Stimulated activated naive B cell treated with anti-CD40 and anti-IgM and Interleukin-4, amounts not matched to agents 10 μg/mL and 1 μg/mL and 100 μg/mL, for 72 hours (primary cell): Measurements from ENCODE around the gene BSCL2.
"Not testable (repeated sequence)": the region's sequence is repeated elsewhere in the genome, so short reads cannot be mapped to it uniquely, and the experiment has no call there.

ENCODE experiments used
- ATAC-seq, 2 donors: fragments of 150-1000 bp; cut with Tn5 transposase; replicated peaks; 2 replicates each; pipeline ENCODE4 v1.10.0; 2021; ENCODE audit warnings: moderate library complexity in 1 of 2
- DNase-seq: peaks from one replicate; pipeline ENCODE4 v3.0.0; 2021
- H3K27ac Mint-ChIP-seq: one replicate; pipeline ENCODE4 v1.8.0; 2022; ENCODE audit warnings: mild to moderate bottlenecking, mixed read lengths
- H3K27me3 Mint-ChIP-seq, 2 donors: one replicate each; pipeline ENCODE4 v1.8.0; 2022; ENCODE audit warnings: mixed read lengths in 2 of 2
- H3K36me3 Mint-ChIP-seq, 2 donors: one replicate each; pipeline ENCODE4 v1.8.0; 2022; ENCODE audit warnings: mixed read lengths in 2 of 2, mild to moderate bottlenecking in 1 of 2
- H3K4me1 Mint-ChIP-seq, 2 donors: one replicate each; pipeline ENCODE4 v1.8.0; 2022; ENCODE audit warnings: mixed read lengths in 2 of 2, mild to moderate bottlenecking in 1 of 2
- H3K4me3 Mint-ChIP-seq, 2 donors: one replicate each; pipeline ENCODE4 v1.8.0; 2022; ENCODE audit warnings: mild to moderate bottlenecking in 2 of 2, mixed read lengths in 2 of 2, moderate library complexity in 1 of 2
- H3K9me3 Mint-ChIP-seq, 2 donors: one replicate each; pipeline ENCODE4 v1.8.0; 2022; ENCODE audit warnings: mixed read lengths in 2 of 2, mild to moderate bottlenecking in 1 of 2

The BSCL2 gene

GRCh38 chr11:62707277-62707861 lies at the start of gene BSCL2, which contains the start of gene GNG3:
Gene BSCL2 (minus strand): TSS chr11:62707424. CDS start chr11:62707195, 229 bp downstream.
Gene GNG3 (plus strand): TSS chr11:62707676. CDS start chr11:62708296, 620 bp downstream.
- Mint-ChIP-seq H3K36me3 (peaks cover 32 to 43% of the 10 kb centered on the region in 2 donors), H3K27ac (peak within 1 kb of the TSS; percentile 95), H3K4me1 (peaks cover 39 to 63% of the 10 kb centered on the region in 2 donors), H3K9me3 (peaks cover 0 to 1% of the 10 kb centered on the region in 2 donors), H3K4me3 (peak within 1 kb of the TSS; percentile 95 to 99), H3K27me3 (no peaks in the 10 kb centered on the region)
- no peak for ATAC-seq
- no peak for DNase-seq

- no peak overlapping the region for H3K27ac Mint-ChIP-seq
- peaks cover 4 to 14% of the 10 kb centered on the region in 2 donors for H3K36me3 Mint-ChIP-seq
- no peak for ATAC-seq
- DNase-seq: no peak
- no peaks in the 10 kb centered on the region for H3K9me3 Mint-ChIP-seq
- no peaks in the 10 kb centered on the region for H3K27me3 Mint-ChIP-seq
- peak overlapping the region; percentile 51 to 98 for H3K4me3 Mint-ChIP-seq
- peaks cover 10 to 19% of the 10 kb centered on the region in 2 donors for H3K4me1 Mint-ChIP-seq
Observed at GRCh38 chr11:62755086-62755615, 47.9 kb upstream of the BSCL2 start.

DNA sequence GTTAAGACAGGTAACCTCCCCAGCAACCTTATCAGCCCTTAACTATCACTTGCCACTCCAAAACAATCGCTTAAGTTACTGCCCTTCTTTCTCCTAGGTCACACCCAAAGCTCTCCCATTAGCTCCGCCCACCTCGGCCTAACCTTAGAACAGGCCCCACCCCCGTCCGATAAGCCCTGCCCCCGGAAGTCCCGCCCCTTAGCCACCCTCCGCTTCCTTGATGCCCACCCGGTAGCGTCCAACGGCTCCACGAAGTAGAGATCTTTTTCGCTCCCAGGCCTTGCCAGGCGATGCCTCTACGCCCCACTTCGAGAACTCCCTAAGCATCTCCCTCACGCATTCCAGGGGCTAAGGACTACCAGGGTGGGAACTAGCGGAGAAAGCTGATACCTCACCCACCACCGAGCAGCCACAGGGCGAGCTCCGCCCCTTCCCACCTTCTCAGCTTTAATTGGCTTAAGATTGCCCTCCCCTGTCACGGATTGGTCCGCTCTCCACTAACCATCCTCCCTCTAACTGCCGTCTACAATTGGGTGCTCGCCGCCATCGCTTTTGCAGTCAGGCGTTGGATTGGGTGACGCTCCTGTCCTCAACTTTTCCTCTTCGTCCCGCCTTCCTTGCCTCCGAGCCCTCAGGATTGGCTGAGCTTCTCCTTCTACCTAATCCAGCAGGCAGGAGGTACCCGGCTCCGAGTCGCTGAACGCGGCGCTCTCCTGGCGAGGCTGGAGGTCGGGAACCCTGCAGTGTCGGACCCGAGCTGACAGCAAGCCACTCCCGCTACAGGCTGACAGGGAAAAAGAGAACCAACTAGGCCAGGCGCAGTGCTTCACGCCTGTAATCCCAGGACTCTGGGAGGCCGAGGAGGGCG lies 46.7 kb upstream of the BSCL2 start, which contains the start of gene ZBTB3:
ZBTB3 (minus strand) TSS at position 425 of the 868 bp plus-strand sequence. CDS start 496 bp downstream, outside the sequence.
- ATAC-seq: peak; percentile 96 to 98
- Mint-ChIP-seq H3K36me3 (peaks cover 7 to 16% of the 10 kb centered on the region in 2 donors), H3K27ac (peak within 1 kb of the TSS; percentile 99), H3K4me1 (peaks cover 12 to 27% of the 10 kb centered on the region in 2 donors), H3K27me3 (no peaks in the 10 kb centered on the region), H3K9me3 (no peaks in the 10 kb centered on the region), H3K4me3 (peak within 1 kb of the TSS; percentile 98)
- peak; percentile 98 for DNase-seq

GRCh38 chr11:62752994-62753735 lies 45.9 kb upstream of the BSCL2 start:
- Mint-ChIP-seq H3K27me3 (no peaks in the 10 kb centered on the region), H3K4me3 (peak overlapping the region; percentile 98), H3K4me1 (peaks cover 15 to 32% of the 10 kb centered on the region in 2 donors), H3K27ac (peak overlapping the region; percentile 99), H3K36me3 (peaks cover 10 to 20% of the 10 kb centered on the region in 2 donors), H3K9me3 (no peaks in the 10 kb centered on the region)
- ATAC-seq: no peak
- no peak for DNase-seq

GRCh38 chr11:62752177-62752785 lies 45.1 kb upstream of the BSCL2 start:
- DNase-seq: no peak
- peaks cover 15 to 32% of the 10 kb centered on the region in 2 donors for H3K4me1 Mint-ChIP-seq
- no peak for ATAC-seq

DNA sequence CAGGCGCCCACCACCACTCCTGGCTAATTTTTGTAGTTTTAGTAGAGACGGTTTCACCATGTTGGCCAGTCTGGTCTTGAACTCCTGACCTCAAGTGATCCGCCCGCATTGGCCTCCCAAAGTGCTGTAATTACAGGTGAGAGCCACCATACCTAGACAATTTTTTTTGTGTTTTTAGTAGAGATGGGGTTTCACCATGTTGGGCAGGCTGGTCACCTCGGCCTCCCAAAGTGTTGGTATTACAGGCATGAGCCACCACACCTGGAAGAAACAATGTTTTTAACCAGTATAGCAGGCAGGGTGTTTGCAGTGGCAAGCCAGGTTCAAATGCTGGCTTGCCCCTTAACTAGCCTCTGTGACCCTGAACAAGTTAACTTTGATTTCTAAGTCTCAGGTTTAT lies 42.7 kb upstream of the BSCL2 start:
- peaks cover 10 to 20% of the 10 kb centered on the region in 2 donors for H3K36me3 Mint-ChIP-seq
- not testable (repeated sequence) for H3K27me3 Mint-ChIP-seq, DNase-seq, H3K4me3 Mint-ChIP-seq, H3K9me3 Mint-ChIP-seq, H3K27ac Mint-ChIP-seq, ATAC-seq
- H3K4me1 Mint-ChIP-seq: peaks cover 15 to 24% of the 10 kb centered on the region in 2 donors

More at GRCh38 chr11:62752177-62752785, 45.1 kb upstream of the BSCL2 start:
- no peak overlapping the region for H3K27ac Mint-ChIP-seq
- peaks cover 10 to 20% of the 10 kb centered on the region in 2 donors for H3K36me3 Mint-ChIP-seq
- H3K27me3 Mint-ChIP-seq: no peaks in the 10 kb centered on the region
- H3K9me3 Mint-ChIP-seq: no peaks in the 10 kb centered on the region
- H3K4me3 Mint-ChIP-seq: peak overlapping the region; percentile 25 to 98

GRCh38 chr11:62747475-62748160 lies 40.4 kb upstream of the BSCL2 start:
- no peaks in the 10 kb centered on the region for H3K27me3 Mint-ChIP-seq
- ATAC-seq (no peak), DNase-seq (no peak)
- H3K4me3 Mint-ChIP-seq: no peak overlapping the region
- peaks cover 10 to 11% of the 10 kb centered on the region in 2 donors for H3K36me3 Mint-ChIP-seq
- H3K4me1 Mint-ChIP-seq: peaks cover 9 to 14% of the 10 kb centered on the region in 2 donors
- no peak overlapping the region for H3K27ac Mint-ChIP-seq
- H3K9me3 Mint-ChIP-seq: no peaks in the 10 kb centered on the region

GRCh38 chr11:62737196-62737595 lies 30.0 kb upstream of the BSCL2 start:
- H3K4me1 Mint-ChIP-seq: peaks cover 3 to 5% of the 10 kb centered on the region in 2 donors
- H3K4me3 Mint-ChIP-seq: no peak overlapping the region
- no peaks in the 10 kb centered on the region for H3K27me3 Mint-ChIP-seq
- H3K27ac Mint-ChIP-seq: no peak overlapping the region
- no peaks in the 10 kb centered on the region for H3K9me3 Mint-ChIP-seq
- H3K36me3 Mint-ChIP-seq: peaks cover 19 to 27% of the 10 kb centered on the region in 2 donors
- DNase-seq (no peak), ATAC-seq (no peak)

GRCh38 chr11:62732830-62733229 lies 25.6 kb upstream of the BSCL2 start:
- ATAC-seq: no peak
- H3K36me3 Mint-ChIP-seq: peaks cover 15 to 29% of the 10 kb centered on the region in 2 donors
- H3K4me1 Mint-ChIP-seq: peaks cover 10 to 21% of the 10 kb centered on the region in 2 donors
- H3K27ac Mint-ChIP-seq: no peak overlapping the region
- no peak for DNase-seq
- no peaks in the 10 kb centered on the region for H3K9me3 Mint-ChIP-seq
- H3K4me3 Mint-ChIP-seq: no peak overlapping the region
- H3K27me3 Mint-ChIP-seq: no peaks in the 10 kb centered on the region

GRCh38 chr11:62730076-62730475 lies 22.9 kb upstream of the BSCL2 start:
- H3K4me3 Mint-ChIP-seq: peak overlapping the region; percentile 96 to 97
- DNase-seq, H3K27ac Mint-ChIP-seq, H3K9me3 Mint-ChIP-seq, H3K27me3 Mint-ChIP-seq, ATAC-seq: not testable (repeated sequence)
- peaks cover 14 to 25% of the 10 kb centered on the region in 2 donors for H3K4me1 Mint-ChIP-seq
- peaks cover 23 to 35% of the 10 kb centered on the region in 2 donors for H3K36me3 Mint-ChIP-seq

GRCh38 chr11:62728171-62728988 lies 21.2 kb upstream of the BSCL2 start, which contains the start of gene TTC9C:
Gene TTC9C (plus strand): TSS chr11:62728486. CDS start chr11:62728849, 363 bp downstream.
- Mint-ChIP-seq H3K9me3 (no peaks in the 10 kb centered on the region), H3K4me1 (peaks cover 22 to 42% of the 10 kb centered on the region in 2 donors), H3K36me3 (peaks cover 31 to 45% of the 10 kb centered on the region in 2 donors), H3K27me3 (no peaks in the 10 kb centered on the region), H3K4me3 (peak within 1 kb of the TSS; percentile 96 to 97), H3K27ac (peak within 1 kb of the TSS; percentile 99)
- ATAC-seq (peak; percentile 36 to 37), DNase-seq (peak; percentile 78)

DNA sequence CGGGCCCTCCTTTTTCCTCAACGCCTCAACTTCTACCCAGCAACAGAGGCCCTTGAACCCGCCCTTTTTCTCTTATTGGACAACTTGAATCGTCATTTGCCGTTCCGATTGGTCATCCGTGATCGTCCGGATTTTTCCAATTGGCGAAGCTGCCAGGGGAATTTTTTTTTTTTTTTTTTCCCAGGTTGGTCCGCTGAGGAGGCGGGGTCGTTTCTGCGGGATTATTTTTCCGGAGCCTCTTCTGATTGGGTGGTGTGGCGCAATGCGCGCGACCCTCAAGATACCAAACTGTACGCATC lies 20.6 kb upstream of the BSCL2 start:
- no peaks in the 10 kb centered on the region for H3K9me3 Mint-ChIP-seq
- H3K4me3 Mint-ChIP-seq: peak overlapping the region; percentile 96 to 97
- DNase-seq (peak; percentile 86), ATAC-seq (peak; percentile 65 to 66)
- H3K4me1 Mint-ChIP-seq: peaks cover 19 to 44% of the 10 kb centered on the region in 2 donors
- peak overlapping the region; percentile 99 for H3K27ac Mint-ChIP-seq
- no peaks in the 10 kb centered on the region for H3K27me3 Mint-ChIP-seq
- H3K36me3 Mint-ChIP-seq: peaks cover 29 to 45% of the 10 kb centered on the region in 2 donors
